ENCODE measurements around the gene AP5S1. TPM values are rescaled to one million over a fixed set of nuclear protein-coding genes. Genes with fewer than 3 reads are reported as not detected.
A peak's percentile ranks its signal among the peaks of the same experiment; 100 is the strongest.

AP5S1 gene
- total and polyA plus RNA-seq, 2 of the 13 experiments (the other 11 are each of a cell fraction or from before 2014, with no cell fraction given) = 7.9 to 23.2 TPM

GRCh38 chr20:3786126-3786484, 34.2 kb upstream of the AP5S1 start (continued):
- TF ChIP-seq NFKBIZ (CRISPR knock-in tag; IDR thresholded peaks at IDR 0.05) = 0 out of 2 replicates have a peak, but pooled peaks have one; percentile 15

GRCh38 chr20:3786665-3787323, 33.6 kb upstream of the AP5S1 start, which contains the start of gene CENPB:
TSS of gene CENPB (minus strand) at chr20:3786740. CDS start at chr20:3786483, 257 bp downstream.
- WGBS (ENCODE audit: low lambda C conversion rate) = 1% methylated on average over 66 of the region's 70 CpGs
- H2AFZ ChIP-seq (ENCODE audit: low read length) = peak within 1 kb of the TSS; percentile 75
- H3K27me3 ChIP-seq (ENCODE audit: control insufficient read depth in 1 of 2, insufficient read depth in 2 of 2, low read length in 2 of 2) = peaks cover 0 to 18% of the 10 kb centered on the region in 2 experiments; a peak in 3 of 5 replicates
- no peak for TF ChIP-seq NONO (IDR thresholded peaks at IDR 0.05)
- TF ChIP-seq NONO (CRISPR knock-in tag; conservative IDR thresholded peaks at IDR 0.05) = peak; percentile 73; the same call in 1 of the 2 replicates
- TF ChIP-seq FOSL2 (CRISPR knock-in tag; IDR thresholded peaks at IDR 0.05) = peak; percentile 23; the same call in 1 of the 2 replicates
- TF ChIP-seq FOXO1 (CRISPR knock-in tag; IDR thresholded peaks at IDR 0.05) = peak; percentile 75
- TF ChIP-seq MAX (IDR thresholded peaks at IDR 0.05) = peak; percentile 79; the same call in 1 of the 2 replicates
- TF ChIP-seq ZNF547 (CRISPR knock-in tag; IDR thresholded peaks at IDR 0.05) = 0 out of 2 replicates have a peak, but pooled peaks have one; percentile 35
- TF ChIP-seq CREBL2 (CRISPR knock-in tag; IDR thresholded peaks at IDR 0.05; ENCODE audit: borderline replicate concordance) = no peak
- no peak for TF ChIP-seq ATF7 (IDR thresholded peaks at IDR 0.05)
- TF ChIP-seq ATF7 (CRISPR knock-in tag; IDR thresholded peaks at IDR 0.05) = no peak
- 0 out of 2 replicates have a peak, but pooled peaks have one; percentile 14 for TF ChIP-seq FOXP4 (CRISPR knock-in tag; IDR thresholded peaks at IDR 0.05)
- TF ChIP-seq ZNF331 (CRISPR knock-in tag; IDR thresholded peaks at IDR 0.05) = peak; percentile 83
- peak; percentile 84 for TF ChIP-seq ZMYM4 (CRISPR knock-in tag; IDR thresholded peaks at IDR 0.05)
- peak; percentile 60 for TF ChIP-seq BHLHE40 (IDR thresholded peaks at IDR 0.05; ENCODE audit: low read length)
- no peak for TF ChIP-seq ZNF414 (CRISPR knock-in tag; IDR thresholded peaks at IDR 0.05)
- TF ChIP-seq NR0B2 (CRISPR knock-in tag; IDR thresholded peaks at IDR 0.05) = 0 out of 2 replicates have a peak, but pooled peaks have one; percentile 29
- TF ChIP-seq SIN3A (IDR thresholded peaks at IDR 0.05; ENCODE audit: borderline replicate concordance, low read depth, low read length) = peak; percentile 85; the same call in 1 of the 2 replicates
- no peak for TF ChIP-seq MAFK (conservative IDR thresholded peaks at IDR 0.05 in 1 of 2, IDR thresholded peaks at IDR 0.05 in 1 of 2; ENCODE audit: low read length in 2 of 2)

More at GRCh38 chr20:3786665-3787323, 33.6 kb upstream of the AP5S1 start, which contains the start of gene CENPB:
- POLR2A ChIA-PET = interaction anchor here (1.0 to 10.4 kb wide), 14 partner anchors 9 to 297 kb away, joined by 3 to 134 read pairs (median 4); partner anchors contain the start of genes ADISSP, AP5S1 and CDC25B
- BruUV-seq (replicated peaks) = no TSS peak
- in situ Hi-C loops (cut with HindIII; ENCODE audit: extremely low pct_ligation_motif_present, low pct_unique_long_range_greater_than_20kb) (loop anchor here (5.0 kb wide), 1 partner anchor 61 kb away; the partner anchor contains the start of gene MAVS), intact Hi-C loops (cut with micrococcal nuclease; ENCODE audit: unreplicated experiment) (loop anchor here (1.0 to 2.0 kb wide), 3 partner anchors 32 to 69 kb away; partner anchors contain the start of gene MAVS)
- peaks cover 9% of the 10 kb centered on the region for H3K79me2 ChIP-seq (ENCODE audit: insufficient read depth, low read length)
- peak within 1 kb of the TSS; percentile 34 for H3K27ac ChIP-seq (ENCODE audit: extremely low read length, insufficient read depth, low read length)
- CTCF ChIA-PET (ENCODE audit: low intra/inter-chr PET ratio, low total read pairs) = interaction anchor here (0.6 to 4.6 kb wide), 8 partner anchors 9 to 298 kb away, joined by 3 to 119 read pairs (median 4); partner anchors contain the start of genes AP5S1 and CDC25B
- ATAC-seq (peak; percentile 83), FAIRE-seq (no peak), DNase-seq (ENCODE audit: low spot score) (peak; percentile 83)
- peak within 1 kb of the TSS; percentile 94 for H3K4me2 ChIP-seq (ENCODE audit: low read depth, low read length)
- no peaks in the 10 kb centered on the region for H3K9me3 ChIP-seq (ENCODE audit: low read length)
- H4K20me1 ChIP-seq (ENCODE audit: insufficient read depth, low read length) = peaks cover 5% of the 10 kb centered on the region; the same call in 1 of the 2 replicates
- H3K9ac ChIP-seq (ENCODE audit: insufficient read depth, low read depth, low read length) = peak within 1 kb of the TSS; percentile 82
- H3K4me1 ChIP-seq (ENCODE audit: insufficient read depth, low read length) = peaks cover 79% of the 10 kb centered on the region
- H3K36me3 ChIP-seq (replicated peaks in 1 of 2; ENCODE audit: control insufficient read depth in 1 of 2, insufficient read depth in 2 of 2, low read length in 2 of 2) = no peaks in the 10 kb centered on the region
- H3K4me3 ChIP-seq (replicated peaks in 1 of 3; ENCODE audit: insufficient read depth in 1 of 3, low read depth in 2 of 3, low read length in 3 of 3) = peak within 1 kb of the TSS; percentile 57 to 82 (median 82)

Data from HepG2 (cell line).